ENCODE data around the gene PDK2.

PDK2 gene

DNA sequence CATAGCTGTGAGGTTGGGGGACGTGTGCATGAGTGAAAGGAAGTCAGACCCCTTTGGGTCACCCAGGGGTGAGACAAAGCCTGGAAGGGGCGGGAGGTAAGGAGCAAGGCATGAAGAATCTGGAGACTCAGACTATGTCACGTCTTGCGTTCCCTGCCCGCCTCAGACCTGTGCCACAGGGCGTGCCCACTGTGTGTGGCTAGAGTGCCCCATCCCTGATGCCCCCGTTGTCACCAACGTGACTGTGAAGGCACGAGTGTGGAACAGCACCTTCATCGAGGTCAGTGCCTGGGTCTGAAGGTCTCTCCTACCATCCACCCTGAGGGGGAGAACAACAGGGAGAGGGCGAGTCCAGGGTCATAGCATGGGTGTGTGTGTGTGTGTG is 15.1 kb upstream of the PDK2 start:
- no peak for DNase-seq

DNA sequence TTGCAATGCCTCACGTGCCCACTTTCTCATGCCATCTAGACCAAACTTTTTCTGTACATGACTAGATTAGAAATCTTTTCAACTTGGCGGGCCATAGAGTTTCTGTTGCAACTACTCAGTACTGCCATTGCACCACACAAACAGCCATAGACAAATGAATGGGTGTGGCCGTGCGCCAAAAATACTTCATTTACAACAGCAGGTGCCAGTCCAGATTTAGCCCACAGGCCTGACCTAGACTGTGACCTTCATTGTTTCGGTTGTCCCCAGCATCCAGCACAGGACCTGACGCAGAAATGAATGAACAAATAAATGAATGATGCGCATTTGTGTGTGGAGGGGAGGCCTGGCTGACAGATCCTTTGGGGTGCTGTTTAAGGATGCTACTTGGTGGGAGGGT is 14.3 kb upstream of the PDK2 start:
- DNase-seq, result no peak

GRCh38 chr17:50081757-50082156 is 13.4 kb upstream of the PDK2 start:
- no peak for DNase-seq

GRCh38 chr17:50087246-50087911 is 7.8 kb upstream of the PDK2 start:
- DNase-seq, result no peak

DNA sequence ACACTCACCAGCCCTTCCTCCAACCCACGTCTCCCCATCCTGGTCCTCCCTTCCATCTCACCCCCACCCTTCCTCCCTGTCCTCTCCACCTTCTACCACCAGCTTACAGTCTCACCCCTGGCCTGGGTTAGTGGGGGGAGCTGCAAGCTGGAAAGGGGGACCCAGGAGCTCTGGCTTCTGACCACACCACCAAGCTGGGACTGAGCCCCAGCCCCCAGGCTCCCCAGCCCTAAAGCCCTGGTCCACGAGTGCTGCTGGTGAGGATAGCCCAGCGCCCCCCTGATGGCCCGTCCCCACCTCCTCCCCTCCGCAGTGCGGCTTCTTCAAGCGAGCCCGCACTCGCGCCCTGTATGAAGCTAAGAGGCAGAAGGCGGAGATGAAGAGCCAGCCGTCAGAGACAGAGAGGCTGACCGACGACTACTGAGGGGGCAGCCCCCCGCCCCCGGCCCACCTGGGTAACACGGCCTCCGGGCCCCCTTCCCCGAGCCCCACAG is 7.2 kb upstream of the PDK2 start:
- DNase-seq, result no peak

DNA sequence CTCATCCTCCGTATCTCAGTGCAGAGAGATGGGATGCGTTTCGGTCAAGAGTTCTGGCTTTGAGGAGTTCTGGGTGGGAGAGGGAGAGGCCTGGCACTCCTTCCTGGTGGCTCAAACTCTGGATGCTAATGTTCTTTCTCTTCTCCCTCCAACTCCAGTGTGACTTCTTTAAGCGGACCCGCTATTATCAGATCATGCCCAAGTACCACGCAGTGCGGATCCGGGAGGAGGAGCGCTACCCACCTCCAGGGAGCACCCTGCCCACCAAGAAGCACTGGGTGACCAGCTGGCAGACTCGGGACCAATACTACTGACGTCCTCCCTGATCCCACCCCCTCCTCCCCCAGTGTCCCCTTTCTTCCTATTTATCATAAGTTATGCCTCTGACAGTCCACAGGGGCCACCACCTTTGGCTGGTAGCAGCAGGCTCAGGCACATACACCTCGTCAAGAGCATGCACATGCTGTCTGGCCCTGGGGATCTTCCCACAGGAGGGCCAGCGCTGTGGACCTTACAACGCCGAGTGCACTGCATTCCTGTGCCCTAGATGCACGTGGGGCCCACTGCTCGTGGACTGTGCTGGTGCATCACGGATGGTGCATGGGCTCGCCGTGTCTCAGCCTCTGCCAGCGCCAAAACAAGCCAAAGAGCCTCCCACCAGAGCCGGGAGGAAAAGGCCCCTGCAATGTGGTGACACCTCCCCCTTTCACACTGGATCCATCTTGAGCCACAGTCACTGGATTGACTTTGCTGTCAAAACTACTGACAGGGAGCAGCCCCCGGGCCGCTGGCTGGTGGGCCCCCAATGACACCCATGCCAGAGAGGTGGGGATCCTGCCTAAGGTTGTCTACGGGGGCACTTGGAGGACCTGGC is 6.0 kb upstream of the PDK2 start:
- no peak for DNase-seq

- no peak for DNase-seq
These were observed 5.1 kb upstream of the PDK2 start for GRCh38 chr17:50090071-50090470.

DNA sequence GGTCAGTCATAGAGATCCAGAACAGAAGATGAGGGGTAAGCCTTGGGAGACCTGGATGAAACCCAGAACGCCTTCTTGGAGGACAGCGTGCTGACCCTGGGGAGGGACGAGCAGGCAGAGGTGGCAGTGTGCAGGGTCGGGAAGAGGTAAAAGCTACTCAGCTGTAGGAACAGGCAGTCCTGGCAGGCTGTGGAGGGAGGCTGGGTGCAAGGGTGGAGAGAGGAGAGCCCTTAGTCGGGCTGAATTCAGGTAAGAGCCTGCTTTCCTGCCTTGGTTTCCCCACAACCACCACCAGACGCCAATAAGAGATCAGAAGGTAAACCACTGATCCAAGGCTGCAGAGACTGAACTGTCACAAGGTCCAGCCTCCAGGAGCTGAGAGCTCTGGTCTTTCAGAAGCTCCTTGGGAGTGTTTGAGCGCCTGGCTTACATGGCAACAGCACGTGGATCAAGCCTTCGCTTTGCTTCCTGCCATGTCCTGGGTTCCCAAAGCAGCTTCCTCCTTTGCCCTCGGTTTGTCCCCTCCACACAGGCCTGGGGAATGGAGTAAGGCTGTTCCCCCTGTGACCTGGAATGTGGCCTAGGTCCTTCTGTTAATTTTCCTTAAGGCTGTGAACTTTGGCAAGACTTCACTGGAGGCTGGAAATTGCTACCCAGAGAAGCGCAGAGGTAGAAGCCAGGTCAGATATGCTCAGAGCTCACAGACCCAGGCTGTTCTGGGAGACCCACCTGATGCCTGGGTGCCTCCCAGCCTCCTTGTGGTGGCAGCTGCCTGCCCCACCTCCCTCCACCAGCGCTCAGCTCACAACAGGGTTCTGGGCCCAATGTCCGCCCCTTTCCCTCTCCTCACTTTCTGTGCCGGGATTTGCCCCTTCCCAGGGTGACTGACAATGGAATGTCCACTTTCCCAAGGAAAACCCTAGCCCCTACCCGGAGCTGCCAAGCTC is 3.9 kb upstream of the PDK2 start:
- no peak for DNase-seq

DNA sequence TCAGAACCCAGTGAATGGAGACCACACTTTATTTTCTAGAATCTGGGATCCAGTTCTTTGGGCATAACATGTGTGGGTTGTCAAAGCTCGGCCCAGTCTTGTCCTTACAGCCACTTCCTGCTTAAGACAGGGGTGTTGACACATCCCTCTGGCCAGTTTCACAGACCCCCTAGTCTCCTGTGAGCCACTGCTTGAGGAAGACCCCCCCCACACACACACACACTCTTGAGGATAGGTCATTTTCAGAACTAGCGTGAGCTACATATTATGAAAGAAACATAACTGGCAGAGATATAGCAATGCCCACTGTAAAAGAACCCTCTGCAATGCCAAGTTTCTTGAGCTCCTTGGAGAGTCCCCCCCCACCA is 3.2 kb upstream of the PDK2 start:
- DNase-seq, result no peak

GRCh38 chr17:50093246-50093645 is 1.9 kb upstream of the PDK2 start:
- DNase-seq, result no peak

DNA sequence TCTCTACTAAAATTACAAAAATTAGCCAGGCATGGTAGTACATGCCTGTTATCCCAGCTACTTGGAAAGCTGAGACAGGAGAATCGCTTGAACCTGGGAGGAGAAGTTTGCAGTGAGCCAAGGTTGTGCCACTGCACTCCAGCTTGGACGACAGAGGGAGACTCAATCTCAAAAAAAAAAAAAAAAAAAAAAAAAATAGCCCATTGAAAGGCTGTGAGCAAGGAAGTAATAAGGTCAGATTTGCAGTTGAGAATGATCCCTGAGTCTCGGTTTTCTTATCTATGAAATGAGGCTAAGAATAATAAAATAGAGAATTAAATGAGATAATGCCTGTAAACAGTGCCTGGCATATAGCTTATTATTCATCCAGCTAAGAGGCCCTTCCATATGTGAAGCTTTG is 1.3 kb upstream of the PDK2 start:
- no peak for DNase-seq

- DNase-seq, result no peak
These were observed 853 bp upstream of the PDK2 start for GRCh38 chr17:50094243-50094752.

DNA sequence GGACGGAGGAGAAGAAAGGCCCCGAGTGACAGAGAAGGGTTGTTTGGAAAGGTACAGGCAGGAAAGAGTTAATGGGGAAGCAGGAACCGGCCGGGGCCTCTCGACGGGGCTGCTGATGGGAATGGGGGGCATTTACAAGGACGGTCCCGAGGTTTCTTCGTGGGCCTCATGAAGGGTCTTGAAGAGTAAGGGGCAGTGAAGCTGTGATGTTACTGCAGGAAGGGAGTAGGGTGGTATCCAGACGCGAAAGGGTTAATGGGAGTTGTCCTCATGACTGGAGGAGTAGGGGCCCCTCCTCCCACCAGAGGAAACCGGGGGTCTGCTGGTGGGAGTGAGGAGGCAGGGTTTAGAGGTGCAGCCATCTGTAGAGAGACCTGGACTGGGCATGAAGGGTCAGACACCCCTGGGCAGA is 481 bp downstream of the PDK2 start:
- no peak for DNase-seq

- no peak for DNase-seq
These were observed 941 bp downstream of the PDK2 start for GRCh38 chr17:50096092-50096491.

DNA sequence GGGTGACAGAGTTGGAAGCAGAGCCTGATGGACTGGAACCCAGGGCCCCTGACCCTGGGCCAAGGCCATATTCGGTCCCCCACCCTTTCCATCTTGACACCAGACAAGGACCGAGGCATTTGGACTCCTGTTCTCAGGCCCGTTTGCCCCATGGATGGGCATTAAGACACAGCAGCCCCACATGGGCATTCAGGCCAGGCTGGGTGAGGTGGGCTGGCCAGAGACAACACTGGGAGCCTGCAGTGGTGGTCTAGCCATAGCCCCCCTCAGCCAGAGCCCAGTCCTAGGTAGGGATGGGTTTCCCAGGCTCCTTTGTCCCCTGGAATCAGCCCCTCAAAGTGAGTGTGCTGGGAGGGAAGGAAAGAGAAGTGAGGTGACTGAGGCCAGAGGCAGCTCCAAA is 1.6 kb downstream of the PDK2 start:
- no peak for DNase-seq

GRCh38 chr17:50097455-50097854 is 2.3 kb downstream of the PDK2 start:
- DNase-seq, result no peak

- DNase-seq, result no peak
These were observed 2.8 kb downstream of the PDK2 start for GRCh38 chr17:50097926-50098325.

DNA sequence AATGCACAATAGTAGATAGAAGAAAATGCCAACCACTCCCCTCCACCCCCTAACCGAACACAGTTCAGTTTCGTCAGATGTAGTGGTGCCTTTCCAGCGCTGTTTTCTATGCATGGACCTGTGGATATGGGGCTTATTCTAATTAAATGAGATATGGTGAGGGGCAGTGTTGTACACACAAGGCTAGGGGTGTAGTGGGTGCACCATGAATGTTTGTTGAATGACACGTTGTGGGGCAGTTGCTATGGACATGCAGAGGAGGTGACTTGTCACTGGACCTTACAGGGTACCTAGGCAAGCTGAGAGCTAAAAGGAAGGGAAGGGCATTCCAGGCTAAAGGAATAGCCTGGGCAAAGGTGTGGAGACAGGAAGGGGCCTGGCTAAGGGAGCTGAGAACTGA is 3.4 kb downstream of the PDK2 start:
- DNase-seq, result no peak

DNA sequence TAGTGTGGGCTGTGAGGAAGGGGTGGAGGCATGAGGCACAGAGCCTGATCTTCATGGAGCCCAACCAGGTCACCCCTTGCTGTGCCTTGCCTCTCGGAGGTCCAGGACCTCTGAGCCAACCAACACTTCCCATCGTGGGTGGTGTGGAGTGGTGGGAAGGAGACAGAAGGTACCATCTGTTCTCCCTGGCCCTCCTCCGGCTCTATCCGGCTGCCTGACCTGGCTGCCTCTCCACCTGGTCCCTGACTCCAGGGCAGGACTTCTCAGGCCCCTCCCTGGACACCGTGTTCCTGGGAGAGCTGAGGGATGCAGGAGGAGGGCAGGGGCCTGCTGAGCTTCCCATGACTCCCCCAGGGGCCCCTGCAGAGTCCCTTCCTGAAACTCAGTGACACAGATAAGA is 3.9 kb downstream of the PDK2 start:
- no peak for DNase-seq

DNA sequence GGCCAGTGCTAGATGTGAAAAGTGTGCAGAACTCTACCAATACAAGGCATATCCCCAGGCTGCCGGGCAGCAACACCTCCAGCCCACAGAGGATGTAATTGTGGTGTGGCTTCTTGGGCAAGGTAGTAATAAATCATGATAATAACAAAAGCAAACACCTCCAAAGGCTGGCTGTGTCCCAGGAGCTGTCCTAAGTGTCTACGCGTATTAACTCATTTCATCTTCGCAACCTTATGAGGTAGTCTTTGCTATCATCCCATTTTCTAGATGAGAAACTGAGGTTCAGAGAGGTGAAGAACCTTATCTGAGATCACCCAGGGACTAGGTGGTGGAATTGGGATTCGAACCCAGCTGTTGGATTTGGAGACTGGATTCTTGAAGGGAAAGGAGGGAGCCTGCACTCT is 5.3 kb downstream of the PDK2 start:
- no peak for DNase-seq

DNA sequence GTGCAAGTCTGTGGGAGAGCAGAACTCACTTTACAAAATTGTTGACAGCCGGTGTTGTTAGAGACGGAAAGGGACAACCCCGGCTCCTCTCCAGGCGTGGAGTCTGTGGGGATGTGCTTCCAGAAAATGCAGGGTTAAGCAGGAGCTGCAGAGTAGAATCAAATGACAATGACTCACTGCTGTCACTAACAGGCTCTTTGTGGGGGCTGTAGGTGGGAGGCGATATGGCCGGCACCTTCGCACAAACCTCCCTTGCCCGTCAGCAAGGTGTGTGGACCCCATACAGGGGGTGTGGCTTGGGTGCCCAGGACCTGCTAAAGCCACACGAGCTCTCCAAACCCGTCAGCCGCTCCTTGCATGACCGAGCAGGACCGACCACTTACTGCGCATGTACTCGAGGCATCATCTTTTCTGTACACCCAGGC is 5.8 kb downstream of the PDK2 start:
- no peak for DNase-seq

GRCh38 chr17:50101346-50102163 is 6.4 kb downstream of the PDK2 start:
- DNase-seq, result no peak
